K562 (cell line): Measurements from ENCODE around the gene HLA-DPA1. TPM values are rescaled to one million over a fixed set of nuclear protein-coding genes. Genes with fewer than 3 reads are reported as not detected.

Source experiments
- ATAC-seq: fragments of 200-7000 bp; cut with Tn5 transposase; 3 replicates; pipeline ENCODE4 v1.9.1; 2020; ENCODE audit warnings: moderate library complexity
- BruUV-seq: library from RNA; stranded (reverse); fragments of 400-500 nt; replicated peaks from 2 replicates; lab custom pipeline; 2021; lab: Mats Ljungman, UMichigan
- CTCF ChIA-PET: fragments of 300-600 bp; formaldehyde crosslinking; extraction: SDS; loops from one replicate; lab custom pipeline; 2021; ENCODE audit warnings: low intra/inter-chr PET ratio; lab: Yijun Ruan, JAX
- POLR2A ChIA-PET: fragments of 300-600, 350-650 bp; sonication (Branson Sonifier 250); formaldehyde crosslinking; extraction: SDS; loops from one replicate; lab custom pipeline; 2021; ENCODE audit warnings: antibody characterized with exemption, inconsistent platforms; lab: Yijun Ruan, JAX
- DNase-seq, 4 experiments: peaks; one replicate each; pipeline versions ENCODE4 v3.0.0 to v3.0.0-alpha.2; 2011 to 2018; ENCODE audit warnings: low spot score in 3 of 4, mixed read lengths in 3 of 4; ENCODE audit errors: extremely low read depth in 1 of 4
- FAIRE-seq: peaks from 2 replicates; lab custom pipeline; 2011; peaks lifted over from hg19 to GRCh38; lab: Jason Lieb, UNC
- H2AFZ ChIP-seq: 2 replicates; pipeline ENCODE4 v1.6.0; 2011; ENCODE audit warnings: low read depth, low read length, control low read depth, inconsistent platforms
- H3K27ac ChIP-seq: fragments of 200-600 bp; 3 replicates; pipeline ENCODE4 v1.8.0; 2011; ENCODE audit warnings: low read depth, mild to moderate bottlenecking, control low read depth, inconsistent platforms, low read length, moderate library complexity, mixed read lengths; ENCODE audit errors: extremely low read depth
- H3K27me3 ChIP-seq, 2 experiments: fragments of 300-600 bp in 1 of 2; 2 replicates in 1 of 2; 3 replicates in 1 of 2; pipeline versions ENCODE4 v1.6.0 to v1.8.0; 2011; ENCODE audit warnings: inconsistent platforms in 2 of 2, low read length in 2 of 2, mild to moderate bottlenecking in 1 of 2, mixed read lengths in 1 of 2, moderate library complexity in 1 of 2; ENCODE audit not compliant: control insufficient read depth in 2 of 2, insufficient read depth in 2 of 2
- H3K36me3 ChIP-seq: fragments of 300-600 bp; 3 replicates; pipeline ENCODE4 v1.8.0; 2011; ENCODE audit warnings: mild to moderate bottlenecking, low read length, inconsistent platforms; ENCODE audit not compliant: control insufficient read depth, insufficient read depth
- H3K4me1 ChIP-seq, 2 experiments: fragments of 200-600 bp in 1 of 2; replicated peaks in 1 of 2; 2 replicates in 1 of 2; 3 replicates in 1 of 2; pipeline versions ENCODE4 v1.5.1 to v1.8.0; 2011; ENCODE audit warnings: inconsistent platforms in 2 of 2, low read length in 2 of 2, mild to moderate bottlenecking in 1 of 2, mixed read lengths in 1 of 2, moderate library complexity in 1 of 2; ENCODE audit not compliant: control insufficient read depth in 2 of 2, insufficient read depth in 2 of 2
- H3K4me2 ChIP-seq: 2 replicates; pipeline ENCODE4 v1.6.1; 2011; ENCODE audit warnings: low read length, control low read depth, inconsistent platforms, mixed read lengths; ENCODE audit not compliant: insufficient read depth
- H3K4me3 ChIP-seq: fragments of 200-600 bp; sonication (generic), shearing (Covaris generic); 2 replicates; pipeline ENCODE4 v1.5.1; 2016; ENCODE audit warnings: control low read depth, inconsistent platforms
- H3K79me2 ChIP-seq: fragments of 200-600 bp; 3 replicates; pipeline ENCODE4 v1.8.0; 2011; ENCODE audit warnings: low read length, inconsistent platforms; ENCODE audit not compliant: control insufficient read depth, insufficient read depth
- H3K9ac ChIP-seq, 2 experiments: 2 replicates each; pipeline versions ENCODE4 v1.6.0 to v1.6.1; 2011; ENCODE audit warnings: low read depth in 2 of 2, low read length in 2 of 2, control low read depth in 1 of 2, inconsistent platforms in 1 of 2, mild to moderate bottlenecking in 1 of 2, mixed read lengths in 1 of 2; ENCODE audit not compliant: insufficient read depth in 1 of 2
- H3K9me1 ChIP-seq: one replicate; pipeline ENCODE4 v1.6.0; 2011; ENCODE audit warnings: inconsistent platforms, mild to moderate bottlenecking, low read length, moderate library complexity; ENCODE audit not compliant: control insufficient read depth, insufficient read depth
- H3K9me3 ChIP-seq: replicated peaks from 2 replicates; pipeline ENCODE4 v1.5.1; 2011; ENCODE audit warnings: low read depth, low read length, inconsistent platforms; ENCODE audit not compliant: control insufficient read depth, insufficient read depth
- H4K20me1 ChIP-seq: replicated peaks from 2 replicates; pipeline ENCODE4 v1.6.1; 2011; ENCODE audit warnings: low read length, inconsistent platforms, mixed read lengths; ENCODE audit not compliant: control insufficient read depth, insufficient read depth
- ETS1 ChIP-seq: conservative IDR thresholded peaks from 2 replicates; pipeline ENCODE4 v1.6.1; 2011; ENCODE audit warnings: low read depth, mild to moderate bottlenecking, low read length; ENCODE audit not compliant: control insufficient read depth
- MBD2 ChIP-seq: sonication (generic); IDR thresholded peaks from 2 replicates; pipeline ENCODE4 v1.6.1; 2016; ENCODE audit warnings: low read depth, borderline replicate concordance
- PTBP1 ChIP-seq: fragments of 200-400 bp; formaldehyde crosslinking; IDR thresholded peaks from 2 replicates; pipeline ENCODE4 v1.6.1; 2017; ENCODE audit warnings: low read depth, low read length
- ZNF431 ChIP-seq: sonication (generic); formaldehyde crosslinking; IDR thresholded peaks from 2 replicates; pipeline ENCODE4 v1.8.0; 2022; ENCODE audit warnings: mild to moderate bottlenecking, missing genetic modification reagents
- ZNF511 ChIP-seq: sonication (generic); formaldehyde crosslinking; IDR thresholded peaks from 2 replicates; pipeline ENCODE4 v1.8.0; 2022; ENCODE audit warnings: mild to moderate bottlenecking, missing genetic modification reagents
- WGBS: fragments of 100-300 bp; shearing (Covaris generic); methylation state at CpG from one replicate; pipeline ENCODE4 v1.1.6; 2016; ENCODE audit warnings: low coverage, mixed read lengths; ENCODE audit not compliant: insufficient coverage; ENCODE audit errors: missing lambda C conversion rate; 5-methylcytosine and 5-hydroxymethylcytosine counted together
- in situ Hi-C: fragments of 300-500 bp; cut with MboI; formaldehyde crosslinking; loops from 4 replicates; pipeline ENCODE4 v1.15.0; 2018; ENCODE audit warnings: inconsistent platforms, mixed read lengths
- intact Hi-C: fragments of 100-400 bp; cut with micrococcal nuclease; formaldehyde crosslinking; loops from 2 replicates; pipeline ENCODE4 v1.14.2; 2022
- polyA plus RNA-seq, 8 experiments: library from polyadenylated mRNA; depleted of rRNA in 4 of 8; stranded (reverse) in 5 of 8; unstranded in 3 of 8; fragments of >200 nt; fragmentation: Nextera tagmentation in 2 of 8; fragmentation: Illumina TruSeq in 1 of 8; extraction: Ambion mirVana in 2 of 8; extraction: Trizol in 1 of 8; gene quantifications; 2 replicates each; pipeline versions ENCODE4 v1.2.1 to v1.2.3, GENCODE V29; 2011 to 2014; ENCODE audit warnings: inconsistent platforms in 1 of 8, missing spikeins in 1 of 8
- total RNA-seq, 7 experiments: library from RNA; depleted of rRNA in 6 of 7; stranded (reverse); fragments of >200 nt in 6 of 7; fragmentation: Illumina TruSeq in 2 of 7; extraction: Trizol in 2 of 7; gene quantifications; 2 replicates each; pipeline versions ENCODE4 v1.2.1 to v1.2.3, GENCODE V29; 2011 to 2021; ENCODE audit warnings: low replicate concordance in 1 of 7

Gene HLA-DPA1
- total and polyA plus RNA-seq, 9 of the 15 experiments (the other 6 are each of a cell fraction or from before 2014, with no cell fraction given), result 0.23 to 0.93 (median 0.55) TPM

GRCh38 chr6:33108307-33108706 lies 34.9 kb upstream of the HLA-DPA1 start:
- H3K27me3 ChIP-seq, result peaks cover 6 to 32% of the 10 kb centered on the region in 2 experiments; a peak in 4 of 5 replicates
- ATAC-seq (no peak), DNase-seq (no peak)
- H3K9ac ChIP-seq, result no peak overlapping the region
- no peaks in the 10 kb centered on the region for H3K9me3 ChIP-seq
- intact Hi-C loops, result no loop called here
- H3K9me1 ChIP-seq, result no peaks in the 10 kb centered on the region
- no peak overlapping the region for H3K27ac ChIP-seq
- no peak overlapping the region for H2AFZ ChIP-seq
- in situ Hi-C loops, result no loop called here
- POLR2A ChIA-PET, result interaction anchor here (1.4 kb wide), 1 partner anchor 137 kb away, joined by 4 read pairs; no protein-coding TSS in a partner anchor
- no peaks in the 10 kb centered on the region for H3K4me1 ChIP-seq
- no peaks in the 10 kb centered on the region for H4K20me1 ChIP-seq
- TF ChIP-seq ZNF431 (CRISPR knock-in tag) (no peak), ZNF511 (CRISPR knock-in tag) (no peak), PTBP1 (no peak), ETS1 (no peak), MBD2 (no peak)
- TF ChIP-seq, all 486 proteins: peak for 0
- Histone ChIP-seq H3K36me3 (no peaks in the 10 kb centered on the region), H3K4me3 (no peak overlapping the region), H3K79me2 (no peaks in the 10 kb centered on the region), H3K4me2 (no peak overlapping the region)
- 0% methylated on average over 2 of the region's 2 CpGs for WGBS
- no TSS peak for BruUV-seq
- no peak for FAIRE-seq
- CTCF ChIA-PET, result interaction anchor here (0.6 kb wide), 1 partner anchor 32 kb away, joined by 3 read pairs; no protein-coding TSS in a partner anchor
